Type B pancreatic cell (in vitro differentiated cells): Measurements from ENCODE around the gene WNT7A. TPM values are rescaled to one million over a fixed set of nuclear protein-coding genes. Genes with fewer than 3 reads are reported as not detected.

Experiments used
- DNase-seq: peaks from one replicate; pipeline ENCODE4 v3.0.0; 2021; ENCODE audit warnings: mixed read lengths; ENCODE audit not compliant: unreplicated experiment; ENCODE audit errors: extremely low spot score
- H3K27ac Mint-ChIP-seq: 2 replicates; pipeline ENCODE4 v1.8.0; 2021; ENCODE audit warnings: mild to moderate bottlenecking, mixed read lengths
- H3K27me3 Mint-ChIP-seq: 2 replicates; pipeline ENCODE4 v1.8.0; 2021; ENCODE audit warnings: mixed read lengths
- H3K36me3 Mint-ChIP-seq: 2 replicates; pipeline ENCODE4 v1.8.0; 2021; ENCODE audit warnings: mixed read lengths
- H3K4me1 Mint-ChIP-seq: one replicate; pipeline ENCODE4 v1.8.0; 2021; ENCODE audit warnings: mixed read lengths; ENCODE audit not compliant: unreplicated experiment
- H3K4me3 Mint-ChIP-seq: 2 replicates; pipeline ENCODE4 v1.8.0; 2021; ENCODE audit warnings: mild to moderate bottlenecking, mixed read lengths
- H3K9me3 Mint-ChIP-seq: 2 replicates; pipeline ENCODE4 v1.8.0; 2021; ENCODE audit warnings: mixed read lengths
- CTCF ChIP-seq: fragments of 200-600 bp; sonication (generic); conservative IDR thresholded peaks from 2 replicates; pipeline ENCODE4 v1.5.0; 2021; ENCODE audit warnings: antibody characterized with exemption, mild to moderate bottlenecking
- total RNA-seq: library from RNA; stranded (reverse); gene quantifications from 2 replicates; pipeline ENCODE4 v1.2.1, GENCODE V29; 2021; ENCODE audit warnings: low replicate concordance

The WNT7A gene
- total RNA-seq, 1 donor from 2014 or later = 3.4 TPM

- Mint-ChIP-seq H3K9me3 (no peaks in the 10 kb centered on the region), H3K4me3 (no peak overlapping the region), H3K4me1 (no peaks in the 10 kb centered on the region), H3K27me3 (peaks cover 15% of the 10 kb centered on the region), H3K36me3 (no peaks in the 10 kb centered on the region), H3K27ac (no peak overlapping the region)
- TF ChIP-seq CTCF = no peak
- DNase-seq = no peak
Measured at GRCh38 chr3:13793451-13793850, 86.4 kb downstream of the WNT7A start.

- Mint-ChIP-seq H3K27me3 (peaks cover 15% of the 10 kb centered on the region), H3K36me3 (no peaks in the 10 kb centered on the region), H3K9me3 (no peaks in the 10 kb centered on the region), H3K27ac (no peak overlapping the region), H3K4me3 (no peak overlapping the region), H3K4me1 (no peaks in the 10 kb centered on the region)
- TF ChIP-seq CTCF = no peak
- no peak for DNase-seq
Measured at GRCh38 chr3:13792512-13793371, 87.1 kb downstream of the WNT7A start.

- Mint-ChIP-seq H3K27ac (no peak overlapping the region), H3K4me1 (no peaks in the 10 kb centered on the region), H3K36me3 (no peaks in the 10 kb centered on the region), H3K27me3 (peaks cover 13% of the 10 kb centered on the region), H3K9me3 (no peaks in the 10 kb centered on the region), H3K4me3 (no peak overlapping the region)
- TF ChIP-seq CTCF = no peak
- DNase-seq = no peak
Measured at GRCh38 chr3:13792051-13792490, 87.8 kb downstream of the WNT7A start.

- Mint-ChIP-seq H3K27me3 (peaks cover 8% of the 10 kb centered on the region), H3K27ac (no peak overlapping the region), H3K4me1 (no peaks in the 10 kb centered on the region), H3K36me3 (no peaks in the 10 kb centered on the region), H3K4me3 (no peak overlapping the region), H3K9me3 (no peaks in the 10 kb centered on the region)
- TF ChIP-seq CTCF = no peak
- no peak for DNase-seq
Measured at GRCh38 chr3:13791198-13792050, 88.4 kb downstream of the WNT7A start.

- TF ChIP-seq CTCF = no peak
- no peaks in the 10 kb centered on the region for H3K36me3 Mint-ChIP-seq
- no peaks in the 10 kb centered on the region for H3K9me3 Mint-ChIP-seq
- H3K27ac Mint-ChIP-seq = no peak overlapping the region
- H3K4me1 Mint-ChIP-seq = no peaks in the 10 kb centered on the region
- DNase-seq = no peak
- H3K4me3 Mint-ChIP-seq = no peak overlapping the region
- peaks cover 6% of the 10 kb centered on the region for H3K27me3 Mint-ChIP-seq
Measured at GRCh38 chr3:13790376-13791197, 89.3 kb downstream of the WNT7A start.
